ENCODE results near the gene BMAL2.

The BMAL2 gene

DNA sequence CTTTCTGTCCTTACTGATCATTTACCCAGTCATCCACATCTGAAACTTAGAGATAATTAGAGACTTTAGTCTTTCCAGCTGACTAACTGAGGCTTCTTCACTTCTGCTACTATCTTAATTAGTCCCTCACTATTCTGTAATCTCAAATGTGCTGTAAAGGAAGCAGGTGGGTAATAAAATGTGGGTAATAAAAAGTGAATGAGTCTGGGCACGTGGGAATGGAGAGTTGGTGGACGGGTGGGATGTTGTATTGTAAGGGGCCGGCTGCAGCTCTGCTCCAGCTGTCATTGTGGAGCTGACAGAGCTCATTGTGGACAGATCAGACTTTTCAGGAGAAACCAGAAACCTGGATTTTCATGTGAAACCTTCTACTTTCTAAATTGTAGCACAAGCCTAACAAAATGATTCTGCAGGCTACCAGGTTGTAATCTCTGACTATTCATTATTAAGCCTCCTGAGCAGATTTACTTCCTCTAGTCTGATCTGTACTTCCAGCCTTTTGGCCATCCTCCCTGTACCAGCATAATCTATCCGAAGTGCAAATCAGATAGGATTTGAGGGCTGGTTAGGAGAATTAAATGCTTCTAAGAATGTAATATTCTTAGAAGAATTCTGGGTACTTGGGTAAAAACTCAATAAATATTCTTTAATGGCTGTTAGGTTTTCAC lies 42.0 kb upstream of the BMAL2 start:
- Histone ChIP-seq H3K9ac (ENCODE audit: low read length) (no peak overlapping the region), H3K4me1 (ENCODE audit: control insufficient read depth, low read depth, low read length) (peaks cover 4% of the 10 kb centered on the region), H3K27me3 (ENCODE audit: insufficient read depth, low read length, poor library complexity) (no peaks in the 10 kb centered on the region), H3K79me1 (ENCODE audit: low read length) (peaks cover 2% of the 10 kb centered on the region), H2AK5ac (ENCODE audit: low read length) (no peak overlapping the region), H4K5ac (ENCODE audit: low read length) (no peak overlapping the region), H3K18ac (ENCODE audit: low read length) (no peak overlapping the region), H3K4me3 (ENCODE audit: low read length) (no peak overlapping the region), H3K4ac (ENCODE audit: low read depth, low read length) (no peak overlapping the region), H3K23ac (ENCODE audit: low read length) (no peak overlapping the region), H3K79me2 (ENCODE audit: control insufficient read depth, insufficient read depth, low read length) (no peaks in the 10 kb centered on the region), H3K36me3 (ENCODE audit: control insufficient read depth, insufficient read depth, low read length) (no peaks in the 10 kb centered on the region), H4K8ac (ENCODE audit: low read depth, low read length) (no peak overlapping the region), H3K56ac (ENCODE audit: low read length) (no peak overlapping the region), H3K27ac (ENCODE audit: low read depth, low read length) (no peak overlapping the region), H2BK120ac (ENCODE audit: low read depth, low read length) (no peak overlapping the region), H3K4me2 (ENCODE audit: low read length) (no peak overlapping the region), H2BK15ac (replicated peaks; ENCODE audit: low read depth) (no peak overlapping the region), H2BK5ac (ENCODE audit: low read length) (no peak overlapping the region)
- DNase-seq = no peak
- no CpG with 5 or more reads among the region's 4 CpGs for WGBS (ENCODE audit: extremely low coverage, insufficient coverage, low lambda C conversion rate)

DNA sequence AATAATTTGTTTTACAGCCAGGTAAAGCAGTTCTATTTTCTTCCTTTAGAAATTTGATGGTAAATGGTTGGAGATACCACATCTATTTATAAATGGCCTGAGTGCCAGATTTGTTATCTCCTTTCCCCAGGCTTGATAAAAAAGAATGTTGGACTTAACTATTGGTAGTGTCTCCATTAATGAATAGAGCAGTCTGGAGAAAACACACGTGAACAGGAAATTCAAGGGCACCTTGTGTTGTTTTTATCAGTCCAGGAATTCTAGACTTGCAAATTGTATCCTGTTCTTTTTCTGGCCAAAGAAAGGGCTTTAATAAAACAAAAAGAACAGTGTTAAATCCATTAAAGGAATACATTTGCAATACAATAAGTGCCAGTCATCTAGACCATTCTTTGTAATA lies 40.8 kb upstream of the BMAL2 start:
- H3K18ac ChIP-seq (ENCODE audit: low read length) = no peak overlapping the region
- no peak overlapping the region for H2AK5ac ChIP-seq (ENCODE audit: low read length)
- H3K56ac ChIP-seq (ENCODE audit: low read length) = no peak overlapping the region
- no peak overlapping the region for H2BK15ac ChIP-seq (replicated peaks; ENCODE audit: low read depth)
- WGBS (ENCODE audit: extremely low coverage, insufficient coverage, low lambda C conversion rate) = no CpG with 5 or more reads among the region's 1 CpG
- DNase-seq = no peak
- H3K4me3 ChIP-seq (ENCODE audit: low read length) = no peak overlapping the region
- H2BK5ac ChIP-seq (ENCODE audit: low read length) = no peak overlapping the region
- no peak overlapping the region for H4K8ac ChIP-seq (ENCODE audit: low read depth, low read length)
- no peak overlapping the region for H3K4me2 ChIP-seq (ENCODE audit: low read length)
- H3K23ac ChIP-seq (ENCODE audit: low read length) = no peak overlapping the region
- no peak overlapping the region for H3K9ac ChIP-seq (ENCODE audit: low read length)
- no peaks in the 10 kb centered on the region for H3K27me3 ChIP-seq (ENCODE audit: insufficient read depth, low read length, poor library complexity)
- no peak overlapping the region for H3K4ac ChIP-seq (ENCODE audit: low read depth, low read length)
- peaks cover 3% of the 10 kb centered on the region for H3K79me1 ChIP-seq (ENCODE audit: low read length)
- H2BK120ac ChIP-seq (ENCODE audit: low read depth, low read length) = no peak overlapping the region
- H3K27ac ChIP-seq (ENCODE audit: low read depth, low read length) = no peak overlapping the region
- H3K79me2 ChIP-seq (ENCODE audit: control insufficient read depth, insufficient read depth, low read length) = no peaks in the 10 kb centered on the region
- H4K5ac ChIP-seq (ENCODE audit: low read length) = no peak overlapping the region
- no peaks in the 10 kb centered on the region for H3K36me3 ChIP-seq (ENCODE audit: control insufficient read depth, insufficient read depth, low read length)
- peaks cover 4% of the 10 kb centered on the region for H3K4me1 ChIP-seq (ENCODE audit: control insufficient read depth, low read depth, low read length)

DNA sequence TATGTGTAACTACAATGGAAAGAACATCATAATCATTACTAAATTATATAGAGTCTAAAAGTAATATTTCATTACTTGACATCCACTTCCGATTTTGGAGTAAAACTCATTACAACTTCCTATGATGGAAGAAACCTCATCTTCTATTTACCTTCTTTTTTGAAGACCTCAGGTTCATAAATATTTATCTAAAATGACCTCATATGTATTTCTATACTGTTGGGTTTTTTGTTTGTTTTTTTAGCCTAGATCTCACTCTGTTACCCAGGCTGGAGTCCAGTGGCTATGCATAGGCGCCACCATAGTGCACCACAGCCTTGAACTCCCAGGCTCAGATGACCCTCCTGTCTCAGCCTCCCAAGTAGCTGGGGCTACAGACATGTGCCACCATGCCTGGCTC lies 39.9 kb upstream of the BMAL2 start:
- no peak overlapping the region for H3K23ac ChIP-seq (ENCODE audit: low read length)
- no peak overlapping the region for H3K4me3 ChIP-seq (ENCODE audit: low read length)
- H4K8ac ChIP-seq (ENCODE audit: low read depth, low read length) = no peak overlapping the region
- no peaks in the 10 kb centered on the region for H3K79me2 ChIP-seq (ENCODE audit: control insufficient read depth, insufficient read depth, low read length)
- no peak overlapping the region for H4K5ac ChIP-seq (ENCODE audit: low read length)
- no peak overlapping the region for H3K9ac ChIP-seq (ENCODE audit: low read length)
- no peak overlapping the region for H2AK5ac ChIP-seq (ENCODE audit: low read length)
- no peaks in the 10 kb centered on the region for H3K27me3 ChIP-seq (ENCODE audit: insufficient read depth, low read length, poor library complexity)
- H3K79me1 ChIP-seq (ENCODE audit: low read length) = peaks cover 3% of the 10 kb centered on the region
- no peak overlapping the region for H2BK15ac ChIP-seq (replicated peaks; ENCODE audit: low read depth)
- H2BK120ac ChIP-seq (ENCODE audit: low read depth, low read length) = no peak overlapping the region
- H3K4me2 ChIP-seq (ENCODE audit: low read length) = no peak overlapping the region
- no peak overlapping the region for H3K27ac ChIP-seq (ENCODE audit: low read depth, low read length)
- H3K18ac ChIP-seq (ENCODE audit: low read length) = no peak overlapping the region
- H3K56ac ChIP-seq (ENCODE audit: low read length) = no peak overlapping the region
- no peak overlapping the region for H3K4ac ChIP-seq (ENCODE audit: low read depth, low read length)
- no peak for DNase-seq
- H3K4me1 ChIP-seq (ENCODE audit: control insufficient read depth, low read depth, low read length) = peaks cover 4% of the 10 kb centered on the region
- H3K36me3 ChIP-seq (ENCODE audit: control insufficient read depth, insufficient read depth, low read length) = no peaks in the 10 kb centered on the region
- no CpG with 5 or more reads among the region's 2 CpGs for WGBS (ENCODE audit: extremely low coverage, insufficient coverage, low lambda C conversion rate)
- H2BK5ac ChIP-seq (ENCODE audit: low read length) = no peak overlapping the region

DNA sequence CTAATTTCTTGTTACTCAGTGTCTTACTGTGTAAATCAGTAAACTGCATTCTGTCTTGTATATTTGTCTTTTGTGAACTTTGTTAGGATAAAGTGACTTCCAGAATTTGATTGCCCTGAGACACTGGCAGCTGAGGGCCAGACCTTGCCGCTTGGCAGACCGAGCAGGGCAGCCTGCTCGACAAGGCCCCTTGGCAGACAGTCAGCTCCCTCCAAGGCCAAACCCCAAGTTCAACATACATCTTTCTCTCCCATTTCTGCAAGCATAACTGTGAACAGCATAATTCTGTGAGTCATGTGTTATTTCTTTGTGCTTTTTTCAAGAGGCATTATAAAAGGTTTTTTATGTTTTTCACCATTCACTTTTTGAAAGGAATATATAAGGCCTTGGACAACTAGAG lies 39.2 kb upstream of the BMAL2 start:
- peaks cover 4% of the 10 kb centered on the region for H3K4me1 ChIP-seq (ENCODE audit: control insufficient read depth, low read depth, low read length)
- WGBS (ENCODE audit: extremely low coverage, insufficient coverage, low lambda C conversion rate) = no CpG with 5 or more reads among the region's 3 CpGs
- no peak overlapping the region for H3K4me2 ChIP-seq (ENCODE audit: low read length)
- no peak overlapping the region for H2BK120ac ChIP-seq (ENCODE audit: low read depth, low read length)
- H3K36me3 ChIP-seq (ENCODE audit: control insufficient read depth, insufficient read depth, low read length) = no peaks in the 10 kb centered on the region
- no peak overlapping the region for H4K5ac ChIP-seq (ENCODE audit: low read length)
- no peak overlapping the region for H3K27ac ChIP-seq (ENCODE audit: low read depth, low read length)
- no peak overlapping the region for H3K56ac ChIP-seq (ENCODE audit: low read length)
- H3K27me3 ChIP-seq (ENCODE audit: insufficient read depth, low read length, poor library complexity) = no peaks in the 10 kb centered on the region
- no peak overlapping the region for H3K23ac ChIP-seq (ENCODE audit: low read length)
- no peaks in the 10 kb centered on the region for H3K79me2 ChIP-seq (ENCODE audit: control insufficient read depth, insufficient read depth, low read length)
- no peak overlapping the region for H3K4ac ChIP-seq (ENCODE audit: low read depth, low read length)
- H3K4me3 ChIP-seq (ENCODE audit: low read length) = no peak overlapping the region
- no peak overlapping the region for H2AK5ac ChIP-seq (ENCODE audit: low read length)
- no peak overlapping the region for H2BK15ac ChIP-seq (replicated peaks; ENCODE audit: low read depth)
- no peak for DNase-seq
- H3K18ac ChIP-seq (ENCODE audit: low read length) = no peak overlapping the region
- H3K9ac ChIP-seq (ENCODE audit: low read length) = no peak overlapping the region
- H2BK5ac ChIP-seq (ENCODE audit: low read length) = no peak overlapping the region
- H4K8ac ChIP-seq (ENCODE audit: low read depth, low read length) = no peak overlapping the region
- peaks cover 3% of the 10 kb centered on the region for H3K79me1 ChIP-seq (ENCODE audit: low read length)

DNA sequence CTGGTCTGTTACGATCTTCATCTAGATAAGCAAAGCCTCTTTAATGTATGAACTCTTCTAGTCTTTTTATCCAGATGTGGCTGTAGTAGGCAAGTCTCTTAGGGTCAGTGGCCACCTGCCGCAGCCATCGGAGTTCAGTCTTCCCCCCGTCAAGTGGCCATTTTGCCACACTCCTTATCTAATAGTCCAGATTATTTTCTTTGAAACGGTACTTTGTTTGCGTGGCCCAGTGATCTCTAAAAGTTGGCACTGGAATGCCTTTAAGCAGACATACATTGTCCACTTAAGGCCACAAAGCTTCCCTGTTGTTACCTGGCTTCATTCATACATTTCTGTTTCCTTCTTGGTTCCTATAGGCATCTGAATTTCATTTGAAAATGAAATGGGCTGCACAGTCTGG lies 36.0 kb upstream of the BMAL2 start:
- H3K4me1 ChIP-seq (ENCODE audit: control insufficient read depth, low read depth, low read length) = no peaks in the 10 kb centered on the region
- H3K56ac ChIP-seq (ENCODE audit: low read length) = no peak overlapping the region
- no peak overlapping the region for H3K4ac ChIP-seq (ENCODE audit: low read depth, low read length)

DNA sequence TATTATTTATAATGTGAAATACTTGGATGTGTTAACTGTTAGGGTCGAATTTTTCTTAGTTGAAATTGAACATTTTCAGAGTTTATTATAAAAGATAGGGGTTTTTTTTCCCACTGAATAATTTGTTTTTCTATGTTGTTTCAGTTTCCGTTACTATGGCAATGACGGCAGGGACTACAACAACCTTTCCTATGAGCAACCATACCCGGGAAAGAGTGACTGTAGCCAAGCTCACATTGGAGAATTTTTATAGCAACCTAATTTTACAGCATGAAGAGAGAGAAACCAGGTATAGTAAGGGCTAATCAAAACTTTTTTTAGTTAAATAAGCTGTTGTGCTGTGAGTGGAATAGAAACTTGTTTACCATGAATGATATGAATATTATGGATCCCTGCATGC lies 35.1 kb upstream of the BMAL2 start:
- DNase-seq = no peak
- no peak overlapping the region for H4K8ac ChIP-seq (ENCODE audit: low read depth, low read length)
- H2BK120ac ChIP-seq (ENCODE audit: low read depth, low read length) = no peak overlapping the region
- no peak overlapping the region for H2AK5ac ChIP-seq (ENCODE audit: low read length)
- H3K23ac ChIP-seq (ENCODE audit: low read length) = no peak overlapping the region
- no peaks in the 10 kb centered on the region for H3K4me1 ChIP-seq (ENCODE audit: control insufficient read depth, low read depth, low read length)
- H3K4me2 ChIP-seq (ENCODE audit: low read length) = no peak overlapping the region
- H3K27me3 ChIP-seq (ENCODE audit: insufficient read depth, low read length, poor library complexity) = no peaks in the 10 kb centered on the region
- H3K56ac ChIP-seq (ENCODE audit: low read length) = no peak overlapping the region
- H3K18ac ChIP-seq (ENCODE audit: low read length) = no peak overlapping the region
- no CpG with 5 or more reads among the region's 4 CpGs for WGBS (ENCODE audit: extremely low coverage, insufficient coverage, low lambda C conversion rate)
- H3K36me3 ChIP-seq (ENCODE audit: control insufficient read depth, insufficient read depth, low read length) = no peaks in the 10 kb centered on the region
- H4K5ac ChIP-seq (ENCODE audit: low read length) = no peak overlapping the region
- H3K4me3 ChIP-seq (ENCODE audit: low read length) = no peak overlapping the region
- no peak overlapping the region for H3K9ac ChIP-seq (ENCODE audit: low read length)
- no peaks in the 10 kb centered on the region for H3K79me2 ChIP-seq (ENCODE audit: control insufficient read depth, insufficient read depth, low read length)
- H2BK5ac ChIP-seq (ENCODE audit: low read length) = no peak overlapping the region
- no peak overlapping the region for H3K27ac ChIP-seq (ENCODE audit: low read depth, low read length)
- H3K4ac ChIP-seq (ENCODE audit: low read depth, low read length) = no peak overlapping the region
- no peak overlapping the region for H2BK15ac ChIP-seq (replicated peaks; ENCODE audit: low read depth)
- peaks cover 3% of the 10 kb centered on the region for H3K79me1 ChIP-seq (ENCODE audit: low read length)

More for the DNA sequence above, 36.0 kb upstream of the BMAL2 start:
- Histone ChIP-seq H2BK120ac (ENCODE audit: low read depth, low read length) (no peak overlapping the region), H4K5ac (ENCODE audit: low read length) (no peak overlapping the region), H3K18ac (ENCODE audit: low read length) (no peak overlapping the region), H4K8ac (ENCODE audit: low read depth, low read length) (no peak overlapping the region), H3K4me3 (ENCODE audit: low read length) (no peak overlapping the region), H3K4me2 (ENCODE audit: low read length) (no peak overlapping the region), H3K79me1 (ENCODE audit: low read length) (peaks cover 3% of the 10 kb centered on the region), H3K36me3 (ENCODE audit: control insufficient read depth, insufficient read depth, low read length) (no peaks in the 10 kb centered on the region), H3K9ac (ENCODE audit: low read length) (no peak overlapping the region), H3K79me2 (ENCODE audit: control insufficient read depth, insufficient read depth, low read length) (no peaks in the 10 kb centered on the region), H3K23ac (ENCODE audit: low read length) (no peak overlapping the region), H2BK5ac (ENCODE audit: low read length) (no peak overlapping the region), H2BK15ac (replicated peaks; ENCODE audit: low read depth) (no peak overlapping the region), H2AK5ac (ENCODE audit: low read length) (no peak overlapping the region), H3K27ac (ENCODE audit: low read depth, low read length) (no peak overlapping the region), H3K27me3 (ENCODE audit: insufficient read depth, low read length, poor library complexity) (no peaks in the 10 kb centered on the region)
- no CpG with 5 or more reads among the region's 6 CpGs for WGBS (ENCODE audit: extremely low coverage, insufficient coverage, low lambda C conversion rate)
- DNase-seq = no peak
